ENCODE measurements around the gene EPN2.

- no peak for TF ChIP-seq TAF1 (IDR thresholded peaks at IDR 0.05; ENCODE audit: low read depth, low read length)
- no peak for TF ChIP-seq POLR2A (IDR thresholded peaks at IDR 0.05; ENCODE audit: low read depth, low read length)
- no peak for TF ChIP-seq POU2F2 (IDR thresholded peaks at IDR 0.05; ENCODE audit: low read depth, low read length)
- no peak for TF ChIP-seq POLR2AphosphoS5 (IDR thresholded peaks at IDR 0.05; ENCODE audit: low read depth, low read length)
- TF ChIP-seq SPI1 (IDR thresholded peaks at IDR 0.05; ENCODE audit: low read depth, low read length), result no peak
- no peak for TF ChIP-seq PAX5 (IDR thresholded peaks at IDR 0.05; ENCODE audit: insufficient read depth, low read length, severe bottlenecking)
Measured at GRCh38 chr17:19305761-19306159, 68.6 kb downstream of the EPN2 start.

All from GM12891 (cell line).